LoVo (cell line): ENCODE measurements around the gene ATXN3L.
A peak's percentile ranks its signal among the peaks of the same experiment; 100 is the strongest.

Experiments used
- DNase-seq: peaks from one replicate; pipeline ENCODE4 v3.0.0-alpha.2; 2016; ENCODE audit warnings: low spot score

ATXN3L gene

DNA sequence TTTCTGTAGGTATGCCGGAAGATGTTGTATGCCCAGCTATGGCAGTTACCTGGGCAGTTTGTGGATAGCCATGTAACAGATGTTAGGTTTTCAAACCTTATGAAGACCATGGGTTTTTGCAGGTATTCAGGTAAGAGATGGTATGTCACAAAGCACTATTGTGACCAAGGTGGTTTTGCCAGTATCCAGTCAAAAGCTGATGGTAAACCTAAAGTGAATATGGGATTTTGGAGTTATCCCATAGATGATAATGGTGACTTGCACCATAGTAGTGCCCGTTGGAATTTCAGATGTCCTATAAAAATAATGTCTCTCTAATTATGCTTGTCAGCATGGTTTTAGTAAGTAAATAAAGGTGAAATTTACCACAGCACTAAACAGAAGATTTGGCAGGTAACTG lies at the start of gene ATXN3L:
Gene ATXN3L, minus strand, starts transcription at position 101 of the 400 bp plus-strand sequence. CDS start 119 bp downstream, outside the sequence.
- no peak for DNase-seq

- no peak for DNase-seq
Observed at GRCh38 chrX:13369256-13370030, 49.6 kb upstream of the ATXN3L start.

DNA sequence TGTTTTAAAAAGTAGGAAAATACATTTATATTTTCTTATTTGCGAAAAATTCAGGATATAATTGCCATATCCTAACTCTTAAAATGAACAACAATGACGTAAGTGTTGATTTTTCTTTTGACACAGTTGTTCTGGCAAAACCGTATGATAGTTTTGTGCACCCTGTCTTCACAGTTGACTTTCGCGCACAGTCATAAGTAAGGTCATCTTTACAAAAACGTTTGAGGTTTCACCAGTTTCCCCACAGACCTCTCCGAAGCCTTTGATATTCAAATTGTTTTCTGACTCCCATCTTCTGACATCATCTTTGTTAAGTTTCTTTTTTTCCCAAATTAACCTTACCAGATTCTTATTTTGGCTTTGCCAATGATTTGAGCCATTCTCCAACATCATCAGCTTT lies 48.1 kb upstream of the ATXN3L start:
- DNase-seq = no peak

GRCh38 chrX:13366698-13367097 lies 46.8 kb upstream of the ATXN3L start:
- DNase-seq = no peak

GRCh38 chrX:13365161-13365560 lies 45.3 kb upstream of the ATXN3L start:
- no peak for DNase-seq

- no peak for DNase-seq
Observed at GRCh38 chrX:13364230-13364857, 44.5 kb upstream of the ATXN3L start.

DNA sequence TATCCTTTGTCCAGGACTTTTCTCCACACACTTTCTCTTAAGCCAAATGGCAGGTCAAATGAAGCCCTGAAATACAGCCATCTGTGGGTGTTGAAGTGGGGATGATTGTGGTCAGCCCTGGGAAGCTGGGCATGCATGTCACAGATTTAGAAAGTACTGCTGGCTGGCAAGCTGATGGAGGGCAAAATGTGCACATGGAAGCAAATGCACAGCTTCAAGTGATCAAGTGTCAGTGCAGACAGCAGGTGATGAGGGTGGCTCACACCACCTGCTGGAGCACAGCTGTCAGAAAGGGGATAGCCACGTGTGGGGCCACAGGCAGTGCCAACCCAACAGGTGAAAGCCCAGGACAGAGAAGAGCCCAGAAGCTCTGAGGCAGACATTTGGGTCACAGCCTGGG lies 40.3 kb upstream of the ATXN3L start:
- DNase-seq = no peak

- DNase-seq = no peak
Observed at GRCh38 chrX:13357925-13358324, 38.1 kb upstream of the ATXN3L start.

DNA sequence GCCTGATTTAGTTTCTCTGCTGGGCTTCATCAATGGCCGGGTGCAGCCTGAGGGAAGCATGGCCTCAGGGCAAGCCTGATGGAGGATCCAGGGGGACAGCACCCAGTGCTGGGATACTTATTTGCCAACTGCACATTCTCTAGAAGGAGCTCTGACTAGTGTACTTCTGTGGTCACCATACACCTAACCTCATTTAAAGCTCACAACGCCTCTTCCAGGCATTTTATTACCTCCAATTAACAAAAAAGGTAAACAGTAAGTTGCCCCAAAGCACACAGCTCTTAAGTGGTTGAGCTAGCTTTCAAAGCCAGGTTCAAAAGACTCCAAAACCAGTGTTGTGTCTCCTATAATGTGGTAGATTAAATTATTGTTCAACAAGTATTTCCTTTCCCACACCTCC lies 26.8 kb upstream of the ATXN3L start:
- peak; percentile 0 for DNase-seq

DNA sequence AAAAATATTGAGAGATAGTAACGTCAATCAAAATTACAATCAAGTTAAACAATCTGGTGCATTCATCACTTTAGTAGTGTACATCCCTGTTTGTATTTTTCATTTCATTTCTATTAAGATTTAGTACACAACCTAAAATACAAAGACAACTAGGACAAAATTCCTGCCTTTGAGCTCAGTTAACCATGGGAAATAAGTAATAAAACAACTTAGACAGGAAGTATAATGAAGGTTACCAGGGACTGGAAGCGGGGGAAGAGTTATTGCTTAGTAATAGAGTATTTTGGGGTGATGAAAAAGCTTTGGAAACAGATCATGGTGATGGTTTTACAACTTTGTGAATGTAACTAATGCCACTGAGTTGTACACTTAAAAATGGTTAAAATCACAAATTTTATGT lies 25.6 kb upstream of the ATXN3L start:
- no peak for DNase-seq

GRCh38 chrX:13345037-13345436 lies 25.2 kb upstream of the ATXN3L start:
- DNase-seq = no peak

DNA sequence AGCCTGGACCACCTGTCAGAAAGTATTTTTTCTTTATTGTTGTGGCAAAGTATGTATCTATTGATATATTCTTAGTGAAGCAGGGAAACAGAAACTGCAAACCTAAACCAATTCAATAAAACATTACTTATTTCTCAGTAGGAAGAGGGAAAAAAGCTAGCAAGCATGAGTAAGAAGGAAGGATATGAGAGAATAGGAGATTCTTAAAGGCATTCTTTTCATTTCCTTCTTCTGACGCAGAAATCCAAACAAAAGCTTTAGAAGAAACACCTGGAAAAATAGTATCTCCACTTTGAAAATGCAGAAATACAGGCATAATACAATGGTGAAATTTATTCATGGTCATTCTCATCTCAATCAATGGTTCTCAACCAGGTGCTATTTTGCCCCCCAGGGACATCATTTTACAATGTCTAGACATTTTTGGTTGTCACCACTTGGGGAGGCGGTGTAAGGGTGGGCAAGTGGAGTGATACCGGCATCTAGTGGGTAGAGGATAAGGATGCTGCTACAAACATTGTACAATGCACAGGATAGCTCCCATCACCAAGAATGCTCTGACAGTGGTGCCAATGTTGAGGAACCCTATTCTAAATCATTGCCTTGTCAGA lies 21.7 kb upstream of the ATXN3L start:
- no peak for DNase-seq

- no peak for DNase-seq
Observed at GRCh38 chrX:13340182-13340791, 20.4 kb upstream of the ATXN3L start.

- DNase-seq = peak; percentile 2
Observed at GRCh38 chrX:13339607-13340006, 19.8 kb upstream of the ATXN3L start.

- no peak for DNase-seq
Observed at GRCh38 chrX:13338996-13339515, 19.2 kb upstream of the ATXN3L start.

DNA sequence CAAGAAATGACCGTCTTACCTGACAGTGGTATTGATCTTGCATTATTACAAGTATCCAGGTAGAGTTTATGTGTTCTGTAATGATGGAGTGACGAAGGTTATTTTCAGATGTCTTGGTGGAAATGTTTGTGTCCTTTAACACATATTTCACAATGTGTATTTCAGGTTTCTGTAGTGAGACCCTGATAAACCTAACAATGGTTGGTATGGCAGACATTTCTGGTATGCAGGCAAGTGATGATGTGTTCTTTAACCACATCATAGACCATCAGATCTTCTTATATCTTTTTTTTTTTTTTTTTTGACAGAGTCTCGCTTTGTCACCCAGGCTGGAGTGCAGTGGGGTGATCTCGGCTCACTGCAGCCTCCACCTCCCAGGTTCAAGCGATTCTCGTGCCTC lies 14.6 kb upstream of the ATXN3L start:
- DNase-seq = no peak

DNA sequence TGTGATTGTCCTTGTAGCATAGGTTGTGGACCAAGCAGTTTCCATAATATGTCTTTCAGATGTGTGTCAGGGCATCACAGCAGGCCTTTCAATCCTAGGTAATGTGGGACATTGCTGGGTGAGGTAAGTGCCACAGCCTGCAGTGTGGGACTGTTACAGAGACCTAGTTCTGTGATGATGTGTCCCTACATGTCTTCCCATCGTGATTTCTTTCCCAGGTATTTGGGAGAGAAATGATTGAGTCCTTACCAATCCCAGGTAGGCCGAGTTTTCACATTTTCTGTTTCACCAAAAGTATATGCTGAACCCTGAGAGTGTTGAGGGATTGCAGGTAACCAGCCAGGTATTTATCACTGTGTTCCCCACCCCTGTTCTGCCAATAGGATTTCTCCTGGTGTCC lies 10.6 kb upstream of the ATXN3L start:
- DNase-seq = no peak

GRCh38 chrX:13327666-13328065 lies 7.8 kb upstream of the ATXN3L start:
- no peak for DNase-seq

- no peak for DNase-seq
Observed at GRCh38 chrX:13323241-13323640, 3.4 kb upstream of the ATXN3L start.

DNA sequence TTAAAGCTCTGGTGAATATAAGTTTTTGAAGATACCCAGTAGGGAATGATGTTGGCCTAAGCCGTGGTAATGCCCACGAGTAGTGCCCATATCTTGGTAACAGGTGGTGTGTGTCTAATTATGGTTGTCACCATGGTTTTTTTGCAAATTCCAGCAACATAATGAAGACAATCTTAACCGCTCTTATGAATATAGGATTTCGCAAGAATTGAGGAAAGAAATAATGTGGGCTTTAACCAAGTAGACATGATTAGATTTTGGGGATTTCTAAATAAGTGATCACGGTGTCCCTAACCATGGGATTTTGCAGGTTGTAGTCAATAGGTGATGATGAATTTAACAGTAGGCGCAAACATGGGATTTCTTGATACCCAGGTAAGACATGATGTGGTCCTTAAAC lies 2.5 kb downstream of the ATXN3L start:
- no peak for DNase-seq

- DNase-seq = no peak
Observed at GRCh38 chrX:13311560-13311959, 8.3 kb downstream of the ATXN3L start.

DNA sequence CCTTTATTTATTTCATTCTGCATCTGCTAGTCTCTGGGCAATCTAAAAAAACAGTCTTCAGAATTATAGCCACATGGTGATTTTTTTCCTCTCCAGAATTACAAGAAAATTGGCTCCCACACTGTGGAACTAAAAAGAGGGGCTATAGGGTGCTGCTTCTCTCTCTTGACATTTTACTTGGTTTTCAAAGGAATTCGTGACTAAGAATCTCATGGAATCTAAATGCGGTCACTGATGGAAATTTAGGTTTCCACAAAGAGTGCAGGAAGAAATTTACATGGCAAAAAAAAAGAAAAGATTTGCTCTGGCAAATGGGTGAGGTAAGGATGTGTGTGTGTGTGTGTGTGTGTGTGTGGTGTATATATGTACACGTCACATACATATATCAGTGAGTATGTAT lies 10.2 kb downstream of the ATXN3L start:
- no peak for DNase-seq

GRCh38 chrX:13307041-13307440 lies 12.8 kb downstream of the ATXN3L start:
- DNase-seq = no peak
